ENCODE measurements around the gene FAP. TPM values are rescaled to one million over a fixed set of nuclear protein-coding genes. Genes with fewer than 3 reads are reported as not detected.
A peak's percentile ranks its signal among the peaks of the same experiment; 100 is the strongest.

The FAP gene
- total and polyA plus RNA-seq, 2 of the 4 experiments (the other 2 are of a cell fraction), result 71.0 to 95.0 TPM

DNA sequence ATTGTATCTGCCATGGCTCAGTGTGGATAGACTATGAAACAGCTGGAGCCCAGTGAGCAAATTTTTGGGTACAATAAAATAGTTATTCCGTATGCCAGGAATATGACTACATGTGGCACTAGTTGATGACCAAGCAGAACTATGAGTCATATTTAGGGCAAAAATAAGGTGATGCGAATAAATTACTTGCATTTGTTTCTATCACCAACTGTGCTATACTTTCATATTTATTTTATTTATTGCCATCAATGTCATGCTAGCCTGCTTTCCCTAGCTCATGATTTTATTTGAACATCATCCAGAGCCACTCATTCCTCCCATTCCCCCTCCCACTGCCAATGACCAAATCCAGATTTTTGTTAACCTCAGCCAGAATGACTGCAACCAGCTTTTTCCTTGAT, 13.3 kb upstream of the FAP start:
- Histone ChIP-seq H3K4ac (ENCODE audit: low read depth, low read length) (no peak overlapping the region), H3K4me2 (ENCODE audit: low read depth, low read length) (no peak overlapping the region), H4K8ac (ENCODE audit: low read depth in 2 of 2, low read length in 2 of 2) (no peak overlapping the region), H3K27ac (ENCODE audit: insufficient read depth, low read length) (no peak overlapping the region), H4K91ac (ENCODE audit: insufficient read depth, low read depth, low read length) (no peak overlapping the region), H3K9me3 (ENCODE audit: control insufficient read depth, insufficient read depth, low read length) (no peaks in the 10 kb centered on the region; the same call in 1 of the 2 replicates), H2BK5ac (ENCODE audit: low read depth, low read length, poor library complexity, severe bottlenecking) (no peak overlapping the region), H4K20me1 (ENCODE audit: insufficient read depth, low read length) (no peaks in the 10 kb centered on the region), H3K27me3 (ENCODE audit: control insufficient read depth, insufficient read depth, low read length) (no peaks in the 10 kb centered on the region), H3K18ac (ENCODE audit: low read depth, low read length) (no peak overlapping the region), H3K79me1 (ENCODE audit: low read depth in 1 of 2, low read length in 2 of 2) (no peaks in the 10 kb centered on the region), H2BK120ac (ENCODE audit: low read depth, low read length) (no peak overlapping the region), H3K56ac (ENCODE audit: extremely low read depth, insufficient read depth, low read length) (no peak overlapping the region), H3K23ac (ENCODE audit: low read depth, low read length) (no peak overlapping the region), H2AFZ (replicated peaks; ENCODE audit: low read length, poor library complexity) (no peak overlapping the region), H3K4me3 (ENCODE audit: insufficient read depth, low read depth, low read length) (no peak overlapping the region), H3K9ac (ENCODE audit: low read depth, low read length) (no peak overlapping the region), H3K14ac (replicated peaks; ENCODE audit: low read depth, low read length) (no peak overlapping the region), H3K36me3 (ENCODE audit: control insufficient read depth, insufficient read depth, low read length) (no peaks in the 10 kb centered on the region), H4K5ac (ENCODE audit: low read depth, low read length) (no peak overlapping the region), H2BK20ac (ENCODE audit: low read depth, low read length) (peak overlapping the region; percentile 20; the same call in 1 of the 2 replicates), H3K9me1 (ENCODE audit: insufficient read depth, low read length) (no peaks in the 10 kb centered on the region; the same call in 1 of the 2 replicates), H2BK15ac (ENCODE audit: low read depth, low read length) (no peak overlapping the region), H2AK5ac (ENCODE audit: low read depth, low read length) (no peak overlapping the region), H2AK9ac (replicated peaks; ENCODE audit: low read depth, low read length, poor library complexity) (no peak overlapping the region), H3K4me1 (ENCODE audit: control insufficient read depth, insufficient read depth, low read length) (peaks cover 4% of the 10 kb centered on the region)
- ATAC-seq (ENCODE audit: low read depth) (no peak), DNase-seq (peak; percentile 37)
- POLR2A ChIA-PET (ENCODE audit: unreplicated experiment), result interaction anchor here (1.0 kb wide), 1 partner anchor 14 kb away, joined by 3 read pairs; no protein-coding TSS in a partner anchor
- intact Hi-C loops (cut with micrococcal nuclease) (no loop called here), dilution Hi-C loops (cut with HindIII; ENCODE audit: low sequenced_read_pairs, unreplicated experiment) (no loop called here), in situ Hi-C loops (cut with MboI; ENCODE audit: low sequenced_read_pairs) (no loop called here)
- whole genome bisulfite sequencing, 2 experiments (ENCODE audit: extremely low coverage in 2 of 2, insufficient read length in 1 of 2), result no CpG with 5 or more reads among the region's 2 CpGs
- BruUV-seq (replicated peaks), result no TSS peak
- CTCF ChIA-PET, result interaction anchor here (1.2 kb wide), 1 partner anchor 36 kb away, joined by 3 read pairs; no protein-coding TSS in a partner anchor
- TF ChIP-seq, protein P1, sequence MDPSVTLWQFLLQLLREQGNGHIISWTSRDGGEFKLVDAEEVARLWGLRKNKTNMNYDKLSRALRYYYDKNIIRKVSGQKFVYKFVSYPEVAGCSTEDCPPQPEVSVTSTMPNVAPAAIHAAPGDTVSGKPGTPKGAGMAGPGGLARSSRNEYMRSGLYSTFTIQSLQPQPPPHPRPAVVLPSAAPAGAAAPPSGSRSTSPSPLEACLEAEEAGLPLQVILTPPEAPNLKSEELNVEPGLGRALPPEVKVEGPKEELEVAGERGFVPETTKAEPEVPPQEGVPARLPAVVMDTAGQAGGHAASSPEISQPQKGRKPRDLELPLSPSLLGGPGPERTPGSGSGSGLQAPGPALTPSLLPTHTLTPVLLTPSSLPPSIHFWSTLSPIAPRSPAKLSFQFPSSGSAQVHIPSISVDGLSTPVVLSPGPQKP (IDR thresholded peaks at IDR 0.05; ENCODE audit: borderline replicate concordance, low read depth, low read length), result no peak
- TF ChIP-seq, protein P2, sequence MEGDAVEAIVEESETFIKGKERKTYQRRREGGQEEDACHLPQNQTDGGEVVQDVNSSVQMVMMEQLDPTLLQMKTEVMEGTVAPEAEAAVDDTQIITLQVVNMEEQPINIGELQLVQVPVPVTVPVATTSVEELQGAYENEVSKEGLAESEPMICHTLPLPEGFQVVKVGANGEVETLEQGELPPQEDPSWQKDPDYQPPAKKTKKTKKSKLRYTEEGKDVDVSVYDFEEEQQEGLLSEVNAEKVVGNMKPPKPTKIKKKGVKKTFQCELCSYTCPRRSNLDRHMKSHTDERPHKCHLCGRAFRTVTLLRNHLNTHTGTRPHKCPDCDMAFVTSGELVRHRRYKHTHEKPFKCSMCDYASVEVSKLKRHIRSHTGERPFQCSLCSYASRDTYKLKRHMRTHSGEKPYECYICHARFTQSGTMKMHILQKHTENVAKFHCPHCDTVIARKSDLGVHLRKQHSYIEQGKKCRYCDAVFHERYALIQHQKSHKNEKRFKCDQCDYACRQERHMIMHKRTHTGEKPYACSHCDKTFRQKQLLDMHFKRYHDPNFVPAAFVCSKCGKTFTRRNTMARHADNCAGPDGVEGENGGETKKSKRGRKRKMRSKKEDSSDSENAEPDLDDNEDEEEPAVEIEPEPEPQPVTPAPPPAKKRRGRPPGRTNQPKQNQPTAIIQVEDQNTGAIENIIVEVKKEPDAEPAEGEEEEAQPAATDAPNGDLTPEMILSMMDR (conservative IDR thresholded peaks at IDR 0.05; ENCODE audit: low read depth, low read length), result no peak
- TF ChIP-seq CHD1 (IDR thresholded peaks at IDR 0.05; ENCODE audit: low read depth, low read length) (no peak), RFX5 (IDR thresholded peaks at IDR 0.05; ENCODE audit: low read depth, low read length) (no peak), MAFK (IDR thresholded peaks at IDR 0.05; ENCODE audit: low read depth, low read length) (peak; percentile 28; the same call in 1 of the 2 replicates), POLR2A (IDR thresholded peaks at IDR 0.05; ENCODE audit: low read depth, low read length) (no peak), SMC3 (IDR thresholded peaks at IDR 0.05; ENCODE audit: low read depth, low read length) (no peak), RCOR1 (IDR thresholded peaks at IDR 0.05; ENCODE audit: insufficient replicate concordance, low read length) (no peak), RAD21 (IDR thresholded peaks at IDR 0.05; ENCODE audit: low read length) (no peak), FOS (IDR thresholded peaks at IDR 0.05; ENCODE audit: low read depth, low read length) (peak; percentile 36; the same call in 1 of the 2 replicates), NFE2L2 (IDR thresholded peaks at IDR 0.05; ENCODE audit: low read depth, low read length) (no peak), MXI1 (IDR thresholded peaks at IDR 0.05; ENCODE audit: borderline replicate concordance, low read depth, low read length) (no peak), MAZ (IDR thresholded peaks at IDR 0.05; ENCODE audit: borderline replicate concordance, low read depth, low read length) (no peak), CEBPB (IDR thresholded peaks at IDR 0.05; ENCODE audit: low read depth, low read length) (no peak), BHLHE40 (IDR thresholded peaks at IDR 0.05; ENCODE audit: low read depth, low read length) (no peak)
- TF ChIP-seq, protein P3, sequence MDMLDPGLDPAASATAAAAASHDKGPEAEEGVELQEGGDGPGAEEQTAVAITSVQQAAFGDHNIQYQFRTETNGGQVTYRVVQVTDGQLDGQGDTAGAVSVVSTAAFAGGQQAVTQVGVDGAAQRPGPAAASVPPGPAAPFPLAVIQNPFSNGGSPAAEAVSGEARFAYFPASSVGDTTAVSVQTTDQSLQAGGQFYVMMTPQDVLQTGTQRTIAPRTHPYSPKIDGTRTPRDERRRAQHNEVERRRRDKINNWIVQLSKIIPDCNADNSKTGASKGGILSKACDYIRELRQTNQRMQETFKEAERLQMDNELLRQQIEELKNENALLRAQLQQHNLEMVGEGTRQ (IDR thresholded peaks at IDR 0.05; ENCODE audit: low read depth, low read length), result no peak

Measured in IMR-90 (cell line).